Aorta (tissue), 5 donors: ENCODE data around the gene HSD17B10. TPM values are rescaled to one million over a fixed set of nuclear protein-coding genes. Genes with fewer than 3 reads are reported as not detected.

ENCODE experiments used
- ATAC-seq: fragments of 200-7000 bp; cut with Tn5 transposase; one replicate; pipeline ENCODE4 v1.9.1; 2022; ENCODE audit warnings: moderate library complexity; ENCODE audit not compliant: low FRiP score
- DNase-seq, 2 donors: peaks; one replicate each; pipeline ENCODE4 v3.0.0-alpha.2; 2020
- H3K27ac ChIP-seq, 2 donors: one replicate each; pipeline ENCODE4 v1.5.1; 2013; ENCODE audit warnings: low read length in 2 of 2, mild to moderate bottlenecking in 2 of 2, moderate library complexity in 2 of 2, control low read depth in 1 of 2, inconsistent platforms in 1 of 2, low read depth in 1 of 2
- H3K27me3 ChIP-seq, 2 donors: one replicate each; pipeline ENCODE4 v1.6.1; 2013; ENCODE audit warnings: control low read depth in 1 of 2, low read length in 1 of 2, mild to moderate bottlenecking in 1 of 2, moderate library complexity in 1 of 2; ENCODE audit not compliant: insufficient read depth in 2 of 2, control insufficient read depth in 1 of 2
- H3K36me3 ChIP-seq, 2 donors: one replicate each; pipeline ENCODE4 v1.6.1; 2013; ENCODE audit warnings: control low read depth in 1 of 2, low read length in 1 of 2, mild to moderate bottlenecking in 1 of 2; ENCODE audit not compliant: insufficient read depth in 2 of 2, control insufficient read depth in 1 of 2
- H3K4me1 ChIP-seq, 2 donors: one replicate each; pipeline ENCODE4 v1.6.1; 2013; ENCODE audit warnings: low read length in 2 of 2, control low read depth in 1 of 2, mild to moderate bottlenecking in 1 of 2, moderate library complexity in 1 of 2; ENCODE audit not compliant: insufficient read depth in 2 of 2, control insufficient read depth in 1 of 2
- H3K4me3 ChIP-seq, 2 donors: one replicate each; pipeline ENCODE4 v1.5.1; 2013; ENCODE audit warnings: low read length in 2 of 2, control low read depth in 1 of 2, mild to moderate bottlenecking in 1 of 2
- H3K9me3 ChIP-seq: one replicate; pipeline ENCODE4 v1.6.1; 2013; ENCODE audit warnings: mild to moderate bottlenecking, low read length; ENCODE audit not compliant: control insufficient read depth
- whole genome bisulfite sequencing, 2 donors: extraction: QIAGEN DNeasy Blood & Tissue Kit; methylation state at CpG; one replicate each; pipeline ENCODE4 v1.1.7; 2013; 5-methylcytosine and 5-hydroxymethylcytosine counted together
- intact Hi-C, 2 donors: fragments of 100-400 bp; cut with DNase I; formaldehyde crosslinking; loops; one replicate each; pipeline versions ENCODE4 v1.14.2 to v1.15.0; 2022
- polyA plus RNA-seq, 2 donors: library from polyadenylated mRNA; stranded (reverse); fragments of 200-250 nt; gene quantifications; one replicate each; pipeline ENCODE4 v1.2.3, GENCODE V29; 2013
- total RNA-seq, 2 donors: library from RNA; stranded (reverse); fragmentation: NEBNext Ultra II Directional; extraction: Animal tissue kit (Norgen Biotek cat#: 25700); gene quantifications; one replicate each; pipeline ENCODE4 v1.2.1, GENCODE V29; 2021
- donor health status: healthy with polysubstance abuse.
- donor health status: Bipolar disorder and iron deficiency.
- donor health status: DM: no; HTN: no; CAD: no.
- donor health status: DM: no; HTN: no; CAD: no.
- donor health status: DM: yes; HTN: yes; CAD: no.

Gene HSD17B10
- total and polyA plus RNA-seq, 4 donors, result 51.0 to 86.0 (median 70.0) TPM

- H3K27me3 ChIP-seq, result no peaks in the 10 kb centered on the region
- intact Hi-C loops, result no loop called here
- no peak overlapping the region for H3K4me3 ChIP-seq
- DNase-seq, result peak; percentile 80 to 91
- 14 to 26% methylated on average over 36 to 39 of the region's 39 CpGs for WGBS, 2 donors
- ATAC-seq, result peak; percentile 66
- no peaks in the 10 kb centered on the region for H3K9me3 ChIP-seq
- H3K27ac ChIP-seq, result no peak overlapping the region
- H3K4me1 ChIP-seq, result no peaks in the 10 kb centered on the region
- no peaks in the 10 kb centered on the region for H3K36me3 ChIP-seq
Measured at GRCh38 chrX:53440621-53441517, 6.7 kb upstream of the HSD17B10 start.

- no peak overlapping the region for H3K4me3 ChIP-seq
Measured at GRCh38 chrX:53440101-53440500, 5.9 kb upstream of the HSD17B10 start.

GRCh38 chrX:53438832-53439230, 4.7 kb upstream of the HSD17B10 start:
- DNase-seq, result no peak
- H3K4me1 ChIP-seq, result no peaks in the 10 kb centered on the region
- WGBS, 2 donors, result 33 to 41% methylated on average over 1 of the region's 1 CpG
- H3K27ac ChIP-seq, result no peak overlapping the region
- intact Hi-C loops, result loop anchor here (5.0 kb wide), 2 partner anchors 122 to 127 kb away; no protein-coding TSS in a partner anchor
- no peak overlapping the region for H3K4me3 ChIP-seq
- no peaks in the 10 kb centered on the region for H3K36me3 ChIP-seq
- H3K9me3 ChIP-seq, result no peaks in the 10 kb centered on the region
- H3K27me3 ChIP-seq, result no peaks in the 10 kb centered on the region
- no peak for ATAC-seq

More at GRCh38 chrX:53440101-53440500, 5.9 kb upstream of the HSD17B10 start:
- Histone ChIP-seq H3K9me3 (no peaks in the 10 kb centered on the region), H3K27ac (no peak overlapping the region), H3K4me1 (no peaks in the 10 kb centered on the region), H3K36me3 (no peaks in the 10 kb centered on the region), H3K27me3 (no peaks in the 10 kb centered on the region)
- ATAC-seq, result no peak
- intact Hi-C loops, result no loop called here
- DNase-seq, result no peak
- WGBS, 2 donors, result 84 to 88% methylated on average over 5 of the region's 5 CpGs

DNA sequence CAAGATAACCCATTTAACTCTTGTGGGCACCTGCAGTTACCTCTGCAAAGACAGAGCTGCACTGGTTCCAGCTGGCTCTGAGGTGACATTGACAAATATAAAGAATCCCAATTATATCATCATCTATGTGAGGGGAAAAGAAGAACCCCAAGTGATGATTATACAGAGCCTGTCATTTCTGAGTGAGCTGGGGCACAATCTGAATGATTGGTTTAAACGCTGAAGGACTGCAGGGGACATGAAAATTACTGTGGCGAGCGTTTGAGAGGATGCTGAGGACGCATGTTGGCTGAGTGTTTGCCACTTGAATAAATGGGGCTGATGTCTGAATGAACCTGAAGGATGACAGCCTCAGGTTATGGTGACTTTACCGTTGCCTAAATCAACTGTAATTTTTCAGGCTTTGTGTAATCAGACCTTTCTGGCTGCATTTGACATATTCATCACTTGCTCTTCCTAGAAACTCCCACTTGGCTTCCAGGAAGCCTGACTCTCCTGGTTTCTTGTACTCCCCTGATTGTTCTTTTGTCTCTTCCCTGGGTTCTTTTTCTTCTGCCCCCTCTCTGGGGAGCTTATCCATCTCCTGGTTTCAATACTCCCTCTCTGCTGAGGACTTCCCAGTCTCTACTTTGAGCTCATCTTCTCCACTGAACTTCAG, 4.1 kb upstream of the HSD17B10 start:
- Histone ChIP-seq H3K27ac (no peak overlapping the region), H3K4me3 (no peak overlapping the region), H3K36me3 (no peaks in the 10 kb centered on the region), H3K4me1 (no peaks in the 10 kb centered on the region), H3K9me3 (no peaks in the 10 kb centered on the region), H3K27me3 (no peaks in the 10 kb centered on the region)
- DNase-seq, result no peak
- no peak for ATAC-seq
- intact Hi-C loops, result loop anchor here (5.0 kb wide), 2 partner anchors 121 to 126 kb away; no protein-coding TSS in a partner anchor
- WGBS, 2 donors, result 55 to 64% methylated on average over 5 of the region's 5 CpGs

- Histone ChIP-seq H3K36me3 (no peaks in the 10 kb centered on the region), H3K27me3 (no peaks in the 10 kb centered on the region), H3K27ac (no peak overlapping the region), H3K4me3 (no peak overlapping the region), H3K9me3 (no peaks in the 10 kb centered on the region), H3K4me1 (no peaks in the 10 kb centered on the region)
- DNase-seq (no peak), ATAC-seq (no peak)
- 66 to 67% methylated on average over 2 of the region's 2 CpGs for WGBS, 2 donors
- intact Hi-C loops, result loop anchor here (5.0 kb wide), 2 partner anchors 120 to 125 kb away; no protein-coding TSS in a partner anchor
Measured at GRCh38 chrX:53437206-53437605, 3.0 kb upstream of the HSD17B10 start.

DNA sequence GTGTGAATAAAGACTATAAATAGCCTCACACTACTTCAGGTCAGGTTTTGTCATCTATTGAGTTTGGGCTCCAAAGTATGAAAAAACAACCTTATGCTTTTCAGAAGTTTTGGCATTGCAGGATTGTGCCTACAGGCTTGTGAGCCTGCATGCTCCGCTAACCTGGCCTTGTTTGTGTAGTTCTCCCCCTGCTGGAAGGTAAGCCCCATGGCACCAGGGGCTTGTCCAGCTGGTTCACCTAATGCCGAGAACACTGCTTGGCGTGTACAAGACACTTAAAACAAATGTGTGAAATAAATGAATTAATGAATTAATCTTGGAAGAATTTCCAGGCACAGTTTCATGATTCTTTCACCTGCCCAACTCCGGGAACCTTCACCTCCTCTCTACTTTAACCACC, 1.8 kb upstream of the HSD17B10 start:
- ATAC-seq (peak; percentile 61), DNase-seq (peak in 1 of 2 donors; percentile 70)
- H3K36me3 ChIP-seq, result no peaks in the 10 kb centered on the region
- no peak overlapping the region for H3K4me3 ChIP-seq
- no peaks in the 10 kb centered on the region for H3K27me3 ChIP-seq
- intact Hi-C loops, result loop anchor here (5.0 kb wide), 2 partner anchors 119 to 124 kb away; no protein-coding TSS in a partner anchor
- no peak overlapping the region for H3K27ac ChIP-seq
- 1 to 5% methylated on average over 4 of the region's 4 CpGs for WGBS, 2 donors
- no peaks in the 10 kb centered on the region for H3K4me1 ChIP-seq
- H3K9me3 ChIP-seq, result no peaks in the 10 kb centered on the region

GRCh38 chrX:53430231-53430630, 3.9 kb downstream of the HSD17B10 start:
- ATAC-seq (no peak), DNase-seq (no peak)
- no peaks in the 10 kb centered on the region for H3K27me3 ChIP-seq
- WGBS, 2 donors, result 85 to 92% methylated on average over 9 of the region's 9 CpGs
- intact Hi-C loops, result no loop called here
- no peaks in the 10 kb centered on the region for H3K36me3 ChIP-seq
- no peaks in the 10 kb centered on the region for H3K4me1 ChIP-seq
- H3K9me3 ChIP-seq, result no peaks in the 10 kb centered on the region
- no peak overlapping the region for H3K4me3 ChIP-seq
- H3K27ac ChIP-seq, result no peak overlapping the region

DNA sequence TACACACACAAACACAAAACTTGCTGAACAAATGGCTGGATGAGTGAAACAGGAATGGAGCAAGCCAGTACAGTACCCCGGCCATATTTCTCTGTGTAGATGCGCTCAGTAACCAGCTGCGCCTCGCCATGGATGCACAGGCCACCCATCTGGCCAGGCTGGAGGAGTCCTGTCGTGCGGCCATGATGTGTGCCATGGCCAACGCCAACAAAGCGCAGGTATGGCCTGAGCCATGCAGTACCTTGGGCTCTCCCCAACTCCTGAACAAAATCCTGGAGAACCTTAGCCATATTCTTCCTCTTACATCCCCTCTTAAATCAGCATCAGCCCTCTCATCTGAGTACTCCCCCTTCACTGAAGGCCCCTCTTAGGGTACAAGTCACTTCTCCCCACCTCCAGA, 4.4 kb downstream of the HSD17B10 start:
- H3K36me3 ChIP-seq, result no peaks in the 10 kb centered on the region
- H3K9me3 ChIP-seq, result no peaks in the 10 kb centered on the region
- no peak overlapping the region for H3K27ac ChIP-seq
- WGBS, 2 donors, result 89 to 93% methylated on average over 8 of the region's 8 CpGs
- no peaks in the 10 kb centered on the region for H3K27me3 ChIP-seq
- no peaks in the 10 kb centered on the region for H3K4me1 ChIP-seq
- intact Hi-C loops, result no loop called here
- no peak overlapping the region for H3K4me3 ChIP-seq
- ATAC-seq (no peak), DNase-seq (no peak)
